ENCODE results near the gene MRPL22.
A peak's percentile ranks its signal among the peaks of the same experiment; 100 is the strongest.
"Not testable (repeated sequence)": the region's sequence is repeated elsewhere in the genome, so short reads cannot be mapped to it uniquely, and the experiment has no call there.

Gene MRPL22

GRCh38 chr5:154940772-154941620, at the start of gene MRPL22:
Gene MRPL22, plus strand, starts transcription at chr5:154941073. Its CDS starts 38 bp downstream, at chr5:154941111.
- DNase-seq (ENCODE audit: low spot score), result peak; percentile 95

- DNase-seq (ENCODE audit: low spot score), result no peak
Measured at GRCh38 chr5:154892369-154892771, 48.5 kb upstream of the MRPL22 start.

GRCh38 chr5:154893381-154893780, 47.5 kb upstream of the MRPL22 start:
- no peak for DNase-seq (ENCODE audit: low spot score)

GRCh38 chr5:154895606-154896561, 45.0 kb upstream of the MRPL22 start:
- DNase-seq (ENCODE audit: low spot score), result no peak

- DNase-seq (ENCODE audit: low spot score), result no peak
Measured at GRCh38 chr5:154896562-154897165, 44.2 kb upstream of the MRPL22 start.

- no peak for DNase-seq (ENCODE audit: low spot score)
Measured at GRCh38 chr5:154898210-154898609, 42.7 kb upstream of the MRPL22 start.

GRCh38 chr5:154899151-154899816, 41.6 kb upstream of the MRPL22 start:
- no peak for DNase-seq (ENCODE audit: low spot score)

- DNase-seq (ENCODE audit: low spot score), result no peak
Measured at GRCh38 chr5:154900066-154900465, 40.8 kb upstream of the MRPL22 start.

GRCh38 chr5:154901276-154901675, 39.6 kb upstream of the MRPL22 start:
- no peak for DNase-seq (ENCODE audit: low spot score)

- no peak for DNase-seq (ENCODE audit: low spot score)
Measured at GRCh38 chr5:154901913-154902312, 39.0 kb upstream of the MRPL22 start.

- not testable (repeated sequence) for DNase-seq (ENCODE audit: low spot score)
Measured at GRCh38 chr5:154905601-154906000, 35.3 kb upstream of the MRPL22 start.

- no peak for DNase-seq (ENCODE audit: low spot score)
Measured at GRCh38 chr5:154916874-154917273, 24.0 kb upstream of the MRPL22 start.

GRCh38 chr5:154917757-154918156, 23.1 kb upstream of the MRPL22 start:
- no peak for DNase-seq (ENCODE audit: low spot score)

GRCh38 chr5:154923441-154924430, 17.1 kb upstream of the MRPL22 start:
- no peak for DNase-seq (ENCODE audit: low spot score)

GRCh38 chr5:154933537-154933936, 7.3 kb upstream of the MRPL22 start:
- no peak for DNase-seq (ENCODE audit: low spot score)

- no peak for DNase-seq (ENCODE audit: low spot score)
Measured at GRCh38 chr5:154934881-154935280, 6.0 kb upstream of the MRPL22 start.

GRCh38 chr5:154937186-154937717, 3.6 kb upstream of the MRPL22 start:
- DNase-seq (ENCODE audit: low spot score), result peak; percentile 58

GRCh38 chr5:154937718-154938466, 3.0 kb upstream of the MRPL22 start, which contains the start of gene GEMIN5:
Gene GEMIN5, minus strand, starts transcription at chr5:154938211. Its CDS starts 78 bp downstream, at chr5:154938133.
- DNase-seq (ENCODE audit: low spot score), result peak; percentile 90

GRCh38 chr5:154939387-154939786, 1.5 kb upstream of the MRPL22 start:
- not testable (repeated sequence) for DNase-seq (ENCODE audit: low spot score)
